IMR-90 (cell line): ENCODE data around the gene PLCB2. TPM values are rescaled to one million over a fixed set of nuclear protein-coding genes. Genes with fewer than 3 reads are reported as not detected.

ENCODE experiments used
- ATAC-seq: fragments of 200-7000 bp; cut with Tn5 transposase; 2 replicates; pipeline ENCODE4 v1.9.1; 2020; ENCODE audit warnings: low read depth, mild to moderate bottlenecking, moderate library complexity
- BruUV-seq: library from RNA; stranded (reverse); fragments of 400-500 nt; replicated peaks from 2 replicates; lab custom pipeline; 2021; lab: Mats Ljungman, UMichigan
- CTCF ChIA-PET: fragments of 300-600 bp; formaldehyde crosslinking; extraction: SDS; loops from one replicate; lab custom pipeline; 2021; ENCODE audit warnings: antibody characterized with exemption; lab: Yijun Ruan, JAX
- POLR2A ChIA-PET: fragments of 300-600 bp; sonication (Branson Sonifier 250); formaldehyde crosslinking; loops from one replicate; lab custom pipeline; 2022; ENCODE audit warnings: antibody characterized with exemption; ENCODE audit not compliant: unreplicated experiment; lab: Charles Lee
- DNase-seq: peaks from one replicate; pipeline ENCODE4 v3.0.0; 2013
- H2AFZ ChIP-seq: replicated peaks from 2 replicates; pipeline ENCODE3; 2013; ENCODE audit warnings: low read length, mild to moderate bottlenecking; ENCODE audit not compliant: poor library complexity
- H2AK5ac ChIP-seq: 2 replicates; pipeline ENCODE4 v1.6.1; 2013; ENCODE audit warnings: low read depth, low read length, inconsistent platforms
- H2AK9ac ChIP-seq: replicated peaks from 2 replicates; pipeline ENCODE3; 2013; ENCODE audit warnings: mild to moderate bottlenecking, low read depth, low read length, moderate library complexity; ENCODE audit not compliant: poor library complexity
- H2BK120ac ChIP-seq: 2 replicates; pipeline ENCODE4 v1.6.1; 2013; ENCODE audit warnings: low read depth, low read length, inconsistent platforms
- H2BK15ac ChIP-seq: 3 replicates; pipeline ENCODE4 v1.6.1; 2013; ENCODE audit warnings: low read depth, low read length, inconsistent platforms
- H2BK20ac ChIP-seq: 2 replicates; pipeline ENCODE4 v1.6.1; 2013; ENCODE audit warnings: low read depth, mild to moderate bottlenecking, inconsistent platforms, low read length, moderate library complexity
- H2BK5ac ChIP-seq: 2 replicates; pipeline ENCODE4 v1.6.1; 2013; ENCODE audit warnings: mild to moderate bottlenecking, low read depth, low read length, inconsistent platforms; ENCODE audit not compliant: poor library complexity, severe bottlenecking
- H3K14ac ChIP-seq: replicated peaks from 2 replicates; pipeline ENCODE4 v1.6.1; 2013; ENCODE audit warnings: low read depth, low read length, inconsistent platforms
- H3K18ac ChIP-seq: 2 replicates; pipeline ENCODE4 v1.6.1; 2013; ENCODE audit warnings: low read depth, low read length, control low read depth
- H3K23ac ChIP-seq: 2 replicates; pipeline ENCODE4 v1.6.1; 2013; ENCODE audit warnings: low read depth, low read length, inconsistent platforms
- H3K27ac ChIP-seq: 2 replicates; pipeline ENCODE4 v1.5.1; 2013; ENCODE audit warnings: mild to moderate bottlenecking, control low read depth, low read length; ENCODE audit not compliant: insufficient read depth
- H3K27me3 ChIP-seq: 2 replicates; pipeline ENCODE4 v1.6.1; 2013; ENCODE audit warnings: low read length; ENCODE audit not compliant: control insufficient read depth, insufficient read depth
- H3K36me3 ChIP-seq: 2 replicates; pipeline ENCODE4 v1.6.1; 2013; ENCODE audit warnings: low read length, mixed read lengths; ENCODE audit not compliant: control insufficient read depth, insufficient read depth
- H3K4ac ChIP-seq: 2 replicates; pipeline ENCODE4 v1.6.1; 2013; ENCODE audit warnings: low read depth, low read length, inconsistent platforms
- H3K4me1 ChIP-seq: 2 replicates; pipeline ENCODE4 v1.6.1; 2013; ENCODE audit warnings: low read length, mixed read lengths; ENCODE audit not compliant: control insufficient read depth, insufficient read depth
- H3K4me2 ChIP-seq: 2 replicates; pipeline ENCODE4 v1.6.1; 2013; ENCODE audit warnings: low read depth, mild to moderate bottlenecking, control low read depth, low read length, moderate library complexity
- H3K4me3 ChIP-seq: 2 replicates; pipeline ENCODE4 v1.5.1; 2013; ENCODE audit warnings: low read depth, mild to moderate bottlenecking, control low read depth, low read length, moderate library complexity; ENCODE audit not compliant: insufficient read depth
- H3K56ac ChIP-seq: 2 replicates; pipeline ENCODE4 v1.6.1; 2013; ENCODE audit warnings: low read length, inconsistent platforms; ENCODE audit not compliant: insufficient read depth; ENCODE audit errors: extremely low read depth
- H3K79me1 ChIP-seq, 2 experiments: 2 replicates each; pipeline ENCODE4 v1.6.1; 2013; ENCODE audit warnings: low read length in 2 of 2, inconsistent platforms in 1 of 2, low read depth in 1 of 2
- H3K9ac ChIP-seq: 2 replicates; pipeline ENCODE4 v1.6.1; 2013; ENCODE audit warnings: low read depth, low read length, control low read depth
- H3K9me1 ChIP-seq: 2 replicates; pipeline ENCODE4 v1.6.1; 2013; ENCODE audit warnings: low read length, inconsistent platforms; ENCODE audit not compliant: insufficient read depth
- H3K9me3 ChIP-seq: 2 replicates; pipeline ENCODE4 v1.6.1; 2013; ENCODE audit warnings: low read length; ENCODE audit not compliant: control insufficient read depth, insufficient read depth
- H4K20me1 ChIP-seq: 2 replicates; pipeline ENCODE4 v1.6.1; 2013; ENCODE audit warnings: low read length, inconsistent platforms; ENCODE audit not compliant: insufficient read depth
- H4K5ac ChIP-seq: 2 replicates; pipeline ENCODE4 v1.6.1; 2013; ENCODE audit warnings: mild to moderate bottlenecking, low read depth, low read length, control low read depth
- H4K8ac ChIP-seq, 2 experiments: 2 replicates each; pipeline ENCODE4 v1.6.1; 2013; ENCODE audit warnings: low read depth in 2 of 2, low read length in 2 of 2, control low read depth in 1 of 2, inconsistent platforms in 1 of 2
- H4K91ac ChIP-seq: 2 replicates; pipeline ENCODE4 v1.6.1; 2013; ENCODE audit warnings: low read depth, low read length, inconsistent platforms; ENCODE audit not compliant: insufficient read depth
- CEBPB ChIP-seq: IDR thresholded peaks from 2 replicates; pipeline ENCODE4 v1.6.1; 2012; ENCODE audit warnings: low read depth, low read length, improper control_type of control experiment
- WGBS, 2 experiments: methylation state at CpG; one replicate each; pipeline versions ENCODE4 v1.1.5 to v1.1.7; 2013; ENCODE audit warnings: missing lambda C conversion rate in 2 of 2; ENCODE audit not compliant: insufficient read length in 1 of 2; ENCODE audit errors: extremely low coverage in 2 of 2; 5-methylcytosine and 5-hydroxymethylcytosine counted together
- dilution Hi-C: fragments of 300-500 bp; cut with HindIII; formaldehyde crosslinking; loops from one replicate; pipeline ENCODE4 v1.14.3; 2018; ENCODE audit warnings: low sequenced_read_pairs; ENCODE audit not compliant: unreplicated experiment
- in situ Hi-C: fragments of 300-500 bp; cut with MboI; formaldehyde crosslinking; loops from 3 replicates; pipeline ENCODE4 v1.14.3; 2019; ENCODE audit warnings: low sequenced_read_pairs, inconsistent platforms, mixed read lengths
- intact Hi-C: fragments of 100-400 bp; cut with micrococcal nuclease; formaldehyde crosslinking; loops from 2 replicates; pipeline ENCODE4 v1.10.0; 2022
- polyA plus RNA-seq, 3 experiments: library from polyadenylated mRNA; depleted of rRNA; stranded (reverse); fragments of >200 nt; gene quantifications; 2 replicates each; pipeline ENCODE4 v1.2.3, GENCODE V29; 2012; ENCODE audit warnings: low replicate concordance in 1 of 3
- total RNA-seq: library from RNA; depleted of rRNA; stranded (reverse); fragments of >200 nt; gene quantifications from 2 replicates; pipeline ENCODE4 v1.2.3, GENCODE V29; 2012

The PLCB2 gene
- total and polyA plus RNA-seq, 2 of the 4 experiments (the other 2 are of a cell fraction): 0.18 to 1.4 TPM

- DNase-seq (no peak), ATAC-seq (no peak)
- no peak overlapping the region for H2BK5ac ChIP-seq
- WGBS, 2 experiments: 100% methylated on average over 1 of the region's 1 CpG; no CpG with 5 or more reads in 1 of the 2 experiments
- peaks cover 9% of the 10 kb centered on the region in 2 experiments for H3K79me1 ChIP-seq
- H3K27me3 ChIP-seq: peaks cover 14% of the 10 kb centered on the region
- TF ChIP-seq CEBPB: no peak
- in situ Hi-C loops (loop anchor here (5.0 kb wide), 1 partner anchor 102 kb away; no protein-coding TSS in a partner anchor), dilution Hi-C loops (no loop called here), intact Hi-C loops (loop anchor here (5.0 kb wide), 1 partner anchor 87 kb away; the partner anchor contains the start of gene IVD)
- no peak overlapping the region for H2BK20ac ChIP-seq
- no peak overlapping the region for H3K4me3 ChIP-seq
- peaks cover 7% of the 10 kb centered on the region; the same call in 1 of the 2 replicates for H3K4me1 ChIP-seq
- no peak overlapping the region for H2AK9ac ChIP-seq
- H4K20me1 ChIP-seq: 0 out of 2 replicates have a peak, but pooled peaks cover 10% of the 10 kb centered on the region
- no peak overlapping the region for H3K27ac ChIP-seq
- H2BK120ac ChIP-seq: no peak overlapping the region
- no peak overlapping the region for H4K91ac ChIP-seq
- H3K23ac ChIP-seq: peak overlapping the region; percentile 15; the same call in 1 of the 2 replicates
- H2BK15ac ChIP-seq: no peak overlapping the region
- no peak overlapping the region for H4K8ac ChIP-seq
- CTCF ChIA-PET: interaction anchor here (0.6 to 3.6 kb wide), 4 partner anchors 11 to 269 kb away, joined by 5 to 18 read pairs (median 10); no protein-coding TSS in a partner anchor
- no peaks in the 10 kb centered on the region for H3K36me3 ChIP-seq
- H3K56ac ChIP-seq: no peak overlapping the region
- H2AFZ ChIP-seq: no peak overlapping the region
- H3K4me2 ChIP-seq: no peak overlapping the region
- H3K9me1 ChIP-seq: no peaks in the 10 kb centered on the region
- no peak overlapping the region for H2AK5ac ChIP-seq
- H3K4ac ChIP-seq: no peak overlapping the region
- H3K9me3 ChIP-seq: no peaks in the 10 kb centered on the region
- no peak overlapping the region for H3K14ac ChIP-seq
- no peak overlapping the region for H3K9ac ChIP-seq
- H3K18ac ChIP-seq: no peak overlapping the region
- H4K5ac ChIP-seq: no peak overlapping the region
- POLR2A ChIA-PET: no interaction called here
- no TSS peak for BruUV-seq
Observed at GRCh38 chr15:40320409-40320808, 12.7 kb upstream of the PLCB2 start.
